GM12878 (cell line): ENCODE measurements around the gene DUSP16. TPM values are rescaled to one million over a fixed set of nuclear protein-coding genes. Genes with fewer than 3 reads are reported as not detected.

Source experiments
- ATAC-seq: fragments of 200-7000 bp; cut with Tn5 transposase; 3 replicates; pipeline ENCODE4 v1.9.1; 2020; ENCODE audit warnings: mild to moderate bottlenecking, moderate library complexity
- BruUV-seq: library from RNA; stranded (reverse); fragments of 400-500 nt; replicated peaks from 2 replicates; lab custom pipeline; 2021; lab: Mats Ljungman, UMichigan
- CTCF ChIA-PET: fragments of 300-600 bp; sonication (Branson Sonifier 250); formaldehyde crosslinking; extraction: SDS; loops from one replicate; lab custom pipeline; 2021; ENCODE audit warnings: inconsistent platforms; lab: Yijun Ruan, JAX
- POLR2A ChIA-PET: fragments of 350-600 bp; formaldehyde crosslinking; extraction: SDS; loops from one replicate; lab custom pipeline; 2021; ENCODE audit warnings: inconsistent platforms; lab: Charles Lee
- RAD21 ChIA-PET: fragments of 300-600 bp; sonication (Branson Sonifier 250); formaldehyde crosslinking; loops from one replicate; lab custom pipeline; 2023; ENCODE audit warnings: antibody characterized with exemption; ENCODE audit not compliant: unreplicated experiment; lab: Charles Lee
- SMC1A ChIA-PET: fragments of 300-600 bp; sonication (Branson Sonifier 250); formaldehyde crosslinking; loops from one replicate; lab custom pipeline; 2023; ENCODE audit not compliant: unreplicated experiment, uncharacterized antibody; lab: Charles Lee
- DNase-seq: peaks from one replicate; pipeline ENCODE4 v3.0.0-alpha.2; 2011; ENCODE audit warnings: low read depth, low spot score
- FAIRE-seq: peaks from 3 replicates; lab custom pipeline; 2011; peaks lifted over from hg19 to GRCh38; lab: Jason Lieb, UNC
- H2AFZ ChIP-seq: 2 replicates; pipeline ENCODE4 v1.6.0; 2011; ENCODE audit warnings: low read depth, low read length, control low read depth; ENCODE audit not compliant: control insufficient read depth
- H3K27ac ChIP-seq: 2 replicates; pipeline ENCODE4 v1.5.1; 2011; ENCODE audit warnings: control low read depth; ENCODE audit not compliant: control insufficient read depth, insufficient read depth
- H3K27me3 ChIP-seq, 2 experiments: replicated peaks in 1 of 2; 2 replicates each; pipeline versions ENCODE4 v1.6.0 to v1.6.1; 2011; ENCODE audit warnings: low read length in 1 of 2; ENCODE audit not compliant: control insufficient read depth in 2 of 2, insufficient read depth in 2 of 2
- H3K36me3 ChIP-seq, 2 experiments: 2 replicates each; pipeline ENCODE4 v1.5.1; 2011; ENCODE audit warnings: low read length in 1 of 2; ENCODE audit not compliant: control insufficient read depth in 2 of 2, insufficient read depth in 2 of 2
- H3K4me1 ChIP-seq: 2 replicates; pipeline ENCODE4 v1.6.1; 2011; ENCODE audit warnings: mild to moderate bottlenecking, low read length, moderate library complexity, mixed read lengths; ENCODE audit not compliant: control insufficient read depth, insufficient read depth
- H3K4me2 ChIP-seq: 2 replicates; pipeline ENCODE4 v1.6.0; 2011; ENCODE audit warnings: control low read depth; ENCODE audit not compliant: control insufficient read depth, insufficient read depth
- H3K4me3 ChIP-seq: fragments of 200-600 bp; sonication (generic); 2 replicates; pipeline ENCODE4 v1.5.1; 2016
- H3K79me2 ChIP-seq: 2 replicates; pipeline ENCODE4 v1.6.0; 2011; ENCODE audit warnings: low read length; ENCODE audit not compliant: control insufficient read depth, insufficient read depth
- H3K9ac ChIP-seq: 2 replicates; pipeline ENCODE4 v1.8.0; 2011; ENCODE audit warnings: low read length, control low read depth, mixed read lengths; ENCODE audit not compliant: control insufficient read depth, insufficient read depth
- H3K9me3 ChIP-seq: replicated peaks from 3 replicates; pipeline ENCODE4 v1.5.1; 2011; ENCODE audit warnings: mild to moderate bottlenecking, low read length; ENCODE audit not compliant: control insufficient read depth, insufficient read depth
- H4K20me1 ChIP-seq: 2 replicates; pipeline ENCODE4 v1.6.0; 2011; ENCODE audit not compliant: control insufficient read depth, insufficient read depth
- BRCA1 ChIP-seq: IDR thresholded peaks from 2 replicates; pipeline ENCODE4 v1.6.1; 2011; ENCODE audit warnings: low read depth, low read length, improper control_type of control experiment
- CBX5 ChIP-seq: sonication (generic); IDR thresholded peaks from 2 replicates; pipeline ENCODE4 v1.6.1; 2016; ENCODE audit warnings: low read depth, moderate library complexity, mild to moderate bottlenecking, inconsistent platforms
- ELK1 ChIP-seq: IDR thresholded peaks from 2 replicates; pipeline ENCODE4 v1.6.1; 2012; ENCODE audit warnings: low read depth, low read length, improper control_type of control experiment
- KAT2A ChIP-seq: conservative IDR thresholded peaks from 2 replicates; pipeline ENCODE4 v1.6.1; 2011; ENCODE audit warnings: low read depth, low read length; ENCODE audit not compliant: control insufficient read depth
- NFYA ChIP-seq: IDR thresholded peaks from 2 replicates; pipeline ENCODE4 v1.6.1; 2011; ENCODE audit warnings: low read depth, mild to moderate bottlenecking, low read length, improper control_type of control experiment, borderline replicate concordance
- POLR2AphosphoS2 ChIP-seq: IDR thresholded peaks from 2 replicates; pipeline ENCODE4 v1.6.1; 2011; ENCODE audit warnings: low read depth, mild to moderate bottlenecking, low read length, improper control_type of control experiment, moderate library complexity
- STAT3 ChIP-seq: IDR thresholded peaks from 2 replicates; pipeline ENCODE4 v1.6.1; 2011; ENCODE audit warnings: low read depth, low read length, improper control_type of control experiment
- WRNIP1 ChIP-seq: IDR thresholded peaks from 2 replicates; pipeline ENCODE4 v1.6.1; 2011; ENCODE audit warnings: low read depth, low read length, improper control_type of control experiment, borderline replicate concordance
- ZSCAN29 ChIP-seq: fragments of 450-650 bp; IDR thresholded peaks from 2 replicates; pipeline ENCODE4 v1.6.1; 2017; ENCODE audit warnings: mild to moderate bottlenecking, moderate library complexity
- ZZZ3 ChIP-seq: IDR thresholded peaks from 2 replicates; pipeline ENCODE4 v1.6.1; 2011; ENCODE audit warnings: low read depth; ENCODE audit not compliant: control insufficient read depth, insufficient read length
- WGBS: methylation state at CpG from one replicate; pipeline ENCODE4 v1.1.6; 2016; ENCODE audit warnings: low lambda C conversion rate; ENCODE audit not compliant: insufficient replicate concordance, insufficient coverage; ENCODE audit errors: missing lambda C conversion rate; 5-methylcytosine and 5-hydroxymethylcytosine counted together
- in situ Hi-C: fragments of 300-500 bp; cut with MboI; formaldehyde crosslinking; loops from 9 replicates; pipeline ENCODE4 v1.14.3; 2018; ENCODE audit warnings: mixed read lengths
- intact Hi-C: fragments of 100-400 bp; cut with micrococcal nuclease; formaldehyde crosslinking; loops from one replicate; pipeline ENCODE4 v1.14.2; 2022; ENCODE audit not compliant: unreplicated experiment
- polyA plus RNA-seq, 11 experiments: library from polyadenylated mRNA; depleted of rRNA in 4 of 11; unstranded in 6 of 11; stranded (reverse) in 5 of 11; fragments of >200 nt; fragmentation: Nextera tagmentation in 4 of 11; fragmentation: Illumina TruSeq in 1 of 11; extraction: Ambion mirVana in 4 of 11; extraction: Trizol in 1 of 11; gene quantifications; 1 replicate in 1 of 11; 2 replicates in 10 of 11; pipeline versions ENCODE4 v1.2.1 to v1.2.3, GENCODE V29; 2011 to 2016; ENCODE audit warnings: inconsistent platforms in 2 of 11, missing spikeins in 2 of 11, low read depth in 1 of 11
- total RNA-seq, 4 experiments: library from RNA; depleted of rRNA in 3 of 4; stranded (reverse); fragments of >200 nt in 3 of 4; fragmentation: Illumina TruSeq in 1 of 4; extraction: Trizol in 1 of 4; gene quantifications; 2 replicates each; pipeline versions ENCODE4 v1.2.1 to v1.2.3, GENCODE V29; 2013 to 2021
- TF ChIP-seq, protein P1 (sequence below): fragments of 450-650 bp; IDR thresholded peaks from 2 replicates; pipeline ENCODE4 v1.6.1; 2017; ENCODE audit warnings: mild to moderate bottlenecking, moderate library complexity
- TF ChIP-seq, protein P2 (sequence below), 3 experiments: IDR thresholded peaks in 2 of 3; conservative IDR thresholded peaks in 1 of 3; 2 replicates each; pipeline ENCODE4 v1.5.1; 2011; ENCODE audit warnings: low read depth in 3 of 3, low read length in 3 of 3, mild to moderate bottlenecking in 3 of 3, control low read depth in 2 of 3, moderate library complexity in 2 of 3, inconsistent platforms in 1 of 3, mixed read lengths in 1 of 3; ENCODE audit not compliant: control insufficient read depth in 2 of 3, insufficient read depth in 1 of 3; ENCODE audit errors: extremely low read depth in 1 of 3

The DUSP16 gene
- total and polyA plus RNA-seq, 10 of the 15 experiments (the other 5 are each of a cell fraction or from before 2014, with no cell fraction given), result 3.9 to 75.3 (median 26.8) TPM

DNA sequence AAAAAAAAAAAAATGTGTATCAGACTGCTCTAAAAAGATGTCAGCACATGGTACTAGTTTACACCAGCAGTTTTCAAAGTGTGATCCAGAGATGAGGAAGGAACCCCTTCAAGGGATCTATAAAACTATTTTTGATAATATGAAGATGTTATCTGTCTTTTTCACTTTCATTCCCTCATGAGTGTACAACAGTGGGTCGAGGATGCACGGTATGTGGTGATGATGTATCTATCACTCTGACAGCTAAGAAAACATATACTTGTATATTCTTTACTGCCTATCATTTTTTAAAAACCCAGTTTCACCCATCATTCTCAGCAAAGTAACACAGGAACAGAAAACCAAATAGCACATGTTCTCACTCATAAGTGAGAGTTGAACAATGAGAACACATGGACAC, 12.4 kb downstream of the DUSP16 start (continued):
- TF ChIP-seq, protein P1, sequence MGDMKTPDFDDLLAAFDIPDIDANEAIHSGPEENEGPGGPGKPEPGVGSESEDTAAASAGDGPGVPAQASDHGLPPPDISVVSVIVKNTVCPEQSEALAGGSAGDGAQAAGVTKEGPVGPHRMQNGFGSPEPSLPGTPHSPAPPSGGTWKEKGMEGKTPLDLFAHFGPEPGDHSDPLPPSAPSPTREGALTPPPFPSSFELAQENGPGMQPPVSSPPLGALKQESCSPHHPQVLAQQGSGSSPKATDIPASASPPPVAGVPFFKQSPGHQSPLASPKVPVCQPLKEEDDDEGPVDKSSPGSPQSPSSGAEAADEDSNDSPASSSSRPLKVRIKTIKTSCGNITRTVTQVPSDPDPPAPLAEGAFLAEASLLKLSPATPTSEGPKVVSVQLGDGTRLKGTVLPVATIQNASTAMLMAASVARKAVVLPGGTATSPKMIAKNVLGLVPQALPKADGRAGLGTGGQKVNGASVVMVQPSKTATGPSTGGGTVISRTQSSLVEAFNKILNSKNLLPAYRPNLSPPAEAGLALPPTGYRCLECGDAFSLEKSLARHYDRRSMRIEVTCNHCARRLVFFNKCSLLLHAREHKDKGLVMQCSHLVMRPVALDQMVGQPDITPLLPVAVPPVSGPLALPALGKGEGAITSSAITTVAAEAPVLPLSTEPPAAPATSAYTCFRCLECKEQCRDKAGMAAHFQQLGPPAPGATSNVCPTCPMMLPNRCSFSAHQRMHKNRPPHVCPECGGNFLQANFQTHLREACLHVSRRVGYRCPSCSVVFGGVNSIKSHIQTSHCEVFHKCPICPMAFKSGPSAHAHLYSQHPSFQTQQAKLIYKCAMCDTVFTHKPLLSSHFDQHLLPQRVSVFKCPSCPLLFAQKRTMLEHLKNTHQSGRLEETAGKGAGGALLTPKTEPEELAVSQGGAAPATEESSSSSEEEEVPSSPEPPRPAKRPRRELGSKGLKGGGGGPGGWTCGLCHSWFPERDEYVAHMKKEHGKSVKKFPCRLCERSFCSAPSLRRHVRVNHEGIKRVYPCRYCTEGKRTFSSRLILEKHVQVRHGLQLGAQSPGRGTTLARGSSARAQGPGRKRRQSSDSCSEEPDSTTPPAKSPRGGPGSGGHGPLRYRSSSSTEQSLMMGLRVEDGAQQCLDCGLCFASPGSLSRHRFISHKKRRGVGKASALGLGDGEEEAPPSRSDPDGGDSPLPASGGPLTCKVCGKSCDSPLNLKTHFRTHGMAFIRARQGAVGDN, result 0 out of 2 replicates have a peak, but pooled peaks have one; percentile 13

- SMC1A ChIA-PET, result interaction anchor here (0.8 to 4.2 kb wide), 10 partner anchors 12 to 188 kb away, joined by 3 to 20 read pairs (median 4); partner anchors contain the start of gene CREBL2
- ATAC-seq (no peak), FAIRE-seq (no peak), DNase-seq (no peak)
- WGBS, result 100% methylated on average over 2 of the region's 2 CpGs
- BruUV-seq, result no TSS peak
- Histone ChIP-seq H3K27me3 (no peaks in the 10 kb centered on the region), H3K27ac (no peak overlapping the region), H3K79me2 (peaks cover 20% of the 10 kb centered on the region), H3K4me3 (no peak overlapping the region), H4K20me1 (no peaks in the 10 kb centered on the region), H3K4me2 (no peak overlapping the region), H3K9me3 (no peaks in the 10 kb centered on the region), H2AFZ (no peak overlapping the region), H3K36me3 (peaks cover 0 to 5% of the 10 kb centered on the region in 2 experiments; a peak in 3 of 4 replicates), H3K9ac (no peak overlapping the region), H3K4me1 (peaks cover 13% of the 10 kb centered on the region)
- in situ Hi-C loops (no loop called here), intact Hi-C loops (no loop called here)
- TF ChIP-seq WRNIP1 (no peak), NFYA (no peak), CBX5 (no peak), ZSCAN29 (no peak), KAT2A (no peak), ELK1 (no peak), BRCA1 (no peak), STAT3 (no peak), ZZZ3 (no peak), POLR2AphosphoS2 (no peak)
- TF ChIP-seq, protein P2, sequence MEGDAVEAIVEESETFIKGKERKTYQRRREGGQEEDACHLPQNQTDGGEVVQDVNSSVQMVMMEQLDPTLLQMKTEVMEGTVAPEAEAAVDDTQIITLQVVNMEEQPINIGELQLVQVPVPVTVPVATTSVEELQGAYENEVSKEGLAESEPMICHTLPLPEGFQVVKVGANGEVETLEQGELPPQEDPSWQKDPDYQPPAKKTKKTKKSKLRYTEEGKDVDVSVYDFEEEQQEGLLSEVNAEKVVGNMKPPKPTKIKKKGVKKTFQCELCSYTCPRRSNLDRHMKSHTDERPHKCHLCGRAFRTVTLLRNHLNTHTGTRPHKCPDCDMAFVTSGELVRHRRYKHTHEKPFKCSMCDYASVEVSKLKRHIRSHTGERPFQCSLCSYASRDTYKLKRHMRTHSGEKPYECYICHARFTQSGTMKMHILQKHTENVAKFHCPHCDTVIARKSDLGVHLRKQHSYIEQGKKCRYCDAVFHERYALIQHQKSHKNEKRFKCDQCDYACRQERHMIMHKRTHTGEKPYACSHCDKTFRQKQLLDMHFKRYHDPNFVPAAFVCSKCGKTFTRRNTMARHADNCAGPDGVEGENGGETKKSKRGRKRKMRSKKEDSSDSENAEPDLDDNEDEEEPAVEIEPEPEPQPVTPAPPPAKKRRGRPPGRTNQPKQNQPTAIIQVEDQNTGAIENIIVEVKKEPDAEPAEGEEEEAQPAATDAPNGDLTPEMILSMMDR (IDR thresholded peaks at IDR 0.05 in 2 of 3, conservative IDR thresholded peaks at IDR 0.05 in 1 of 3; ENCODE audit: control insufficient read depth in 2 of 3, extremely low read depth in 1 of 3, insufficient read depth in 1 of 3, low read depth in 3 of 3, low read length in 3 of 3), result no peak
- RAD21 ChIA-PET, result interaction anchor here (0.6 to 3.4 kb wide), 6 partner anchors 9 to 174 kb away, joined by 3 to 12 read pairs (median 6); no protein-coding TSS in a partner anchor
- CTCF ChIA-PET, result interaction anchor here (0.9 kb wide), 2 partner anchors 46 to 96 kb away, joined by 3 to 5 read pairs; no protein-coding TSS in a partner anchor
- POLR2A ChIA-PET, result interaction anchor here (0.6 to 3.6 kb wide), 7 partner anchors 10 to 63 kb away, joined by 3 to 29 read pairs (median 4); no protein-coding TSS in a partner anchor
These were observed 13.2 kb downstream of the DUSP16 start for GRCh38 chr12:12549426-12549825.
